ENCODE measurements around the gene EHMT1. TPM values are rescaled to one million over a fixed set of nuclear protein-coding genes. Genes with fewer than 3 reads are reported as not detected.

EHMT1 gene
- polyA plus RNA-seq, 3 donors from 2014 or later = 14.1 to 62.7 (median 14.8) TPM

- no peak overlapping the region for H3K27ac Mint-ChIP-seq
- H3K36me3 Mint-ChIP-seq = peaks cover 9 to 16% (median 10%) of the 10 kb centered on the region in 3 donors
- H3K4me3 Mint-ChIP-seq = no peak overlapping the region
- H3K9me3 Mint-ChIP-seq = peaks cover 14 to 33% (median 26%) of the 10 kb centered on the region in 6 donors
- H3K4me1 Mint-ChIP-seq = no peaks in the 10 kb centered on the region
- DNase-seq = no peak
- H3K27me3 Mint-ChIP-seq (ENCODE audit: low read depth in 3 of 3) = peaks cover 0 to 8% (median 1%) of the 10 kb centered on the region in 3 donors
These were observed 232.9 kb downstream of the EHMT1 start for GRCh38 chr9:137851516-137852267.

GRCh38 chr9:137853392-137853995 is 234.7 kb downstream of the EHMT1 start:
- Mint-ChIP-seq H3K4me1 (no peaks in the 10 kb centered on the region), H3K27ac (no peak overlapping the region), H3K36me3 (peaks cover 9 to 16% (median 10%) of the 10 kb centered on the region in 3 donors), H3K4me3 (no peak overlapping the region), H3K27me3 (ENCODE audit: low read depth in 3 of 3) (peaks cover 0 to 8% (median 1%) of the 10 kb centered on the region in 3 donors), H3K9me3 (peaks cover 14 to 33% (median 26%) of the 10 kb centered on the region in 6 donors)
- no peak for DNase-seq

GRCh38 chr9:137860361-137860760 is 241.6 kb downstream of the EHMT1 start:
- Mint-ChIP-seq H3K27me3 (ENCODE audit: low read depth in 3 of 3) (peaks cover 2 to 8% (median 4%) of the 10 kb centered on the region in 3 donors), H3K4me3 (no peak overlapping the region), H3K36me3 (peaks cover 5 to 10% (median 6%) of the 10 kb centered on the region in 3 donors), H3K9me3 (peaks cover 10 to 38% (median 25%) of the 10 kb centered on the region in 6 donors), H3K27ac (no peak overlapping the region), H3K4me1 (no peaks in the 10 kb centered on the region)
- no peak for DNase-seq

GRCh38 chr9:137865581-137866145 is 246.9 kb downstream of the EHMT1 start:
- Mint-ChIP-seq H3K27ac (no peak overlapping the region), H3K9me3 (peaks cover 2 to 14% (median 9%) of the 10 kb centered on the region in 6 donors), H3K4me3 (no peak overlapping the region), H3K4me1 (no peaks in the 10 kb centered on the region), H3K27me3 (ENCODE audit: low read depth in 3 of 3) (peaks cover 3 to 9% (median 8%) of the 10 kb centered on the region in 3 donors), H3K36me3 (peaks cover 0 to 4% (median 0%) of the 10 kb centered on the region in 3 donors)
- DNase-seq = no peak

- Mint-ChIP-seq H3K4me1 (no peaks in the 10 kb centered on the region), H3K27ac (no peak overlapping the region), H3K9me3 (peaks cover 0 to 7% (median 6%) of the 10 kb centered on the region in 6 donors), H3K27me3 (ENCODE audit: low read depth in 3 of 3) (peaks cover 3 to 9% (median 3%) of the 10 kb centered on the region in 3 donors), H3K36me3 (no peaks in the 10 kb centered on the region), H3K4me3 (no peak overlapping the region)
- no peak for DNase-seq
These were observed 247.7 kb downstream of the EHMT1 start for GRCh38 chr9:137866226-137867141.

DNA sequence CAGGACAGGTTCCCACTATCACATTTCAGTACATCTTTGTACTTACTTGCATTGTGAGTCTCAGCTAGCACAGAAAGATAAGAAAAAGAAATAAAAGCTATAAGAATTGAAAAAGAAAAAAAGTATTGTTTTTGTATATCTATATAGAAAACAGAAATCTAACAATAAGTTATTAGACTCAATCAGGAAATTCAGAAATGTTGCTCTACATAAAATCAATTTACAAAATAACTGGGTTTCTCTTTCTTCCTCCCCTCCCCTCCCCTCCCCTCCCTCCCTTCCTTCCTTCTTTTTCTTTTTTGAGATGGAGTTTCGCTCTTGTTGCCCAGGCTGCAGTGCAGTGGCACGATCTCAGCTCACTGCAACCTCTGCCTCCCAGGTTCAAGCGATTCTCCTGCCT is 251.6 kb downstream of the EHMT1 start:
- Mint-ChIP-seq H3K9me3 (peaks cover 0 to 3% (median 0%) of the 10 kb centered on the region in 6 donors), H3K4me1 (no peaks in the 10 kb centered on the region), H3K36me3 (no peaks in the 10 kb centered on the region), H3K27me3 (ENCODE audit: low read depth in 3 of 3) (peaks cover 6 to 9% (median 7%) of the 10 kb centered on the region in 3 donors), H3K27ac (no peak overlapping the region), H3K4me3 (no peak overlapping the region)
- no peak for DNase-seq

DNA sequence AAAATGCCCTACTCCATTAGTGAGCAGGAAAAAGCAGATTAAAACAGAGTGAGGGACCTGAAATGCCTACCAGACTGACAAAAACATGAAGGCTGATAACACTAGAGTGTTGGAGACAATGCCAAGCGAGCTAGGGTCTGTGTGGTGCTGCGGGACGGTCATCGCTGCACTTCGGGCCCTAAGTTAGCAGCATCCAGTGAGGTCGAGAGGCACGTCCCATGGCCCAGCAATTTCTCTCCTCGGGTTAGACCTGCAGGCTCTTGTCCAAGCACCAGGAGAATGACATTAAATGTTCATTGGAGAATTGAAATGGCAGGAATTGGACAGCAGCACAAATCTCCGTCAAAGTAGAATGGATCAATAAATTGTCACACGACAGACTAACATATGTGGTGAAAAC is 253.5 kb downstream of the EHMT1 start:
- Mint-ChIP-seq H3K4me3 (no peak overlapping the region), H3K36me3 (no peaks in the 10 kb centered on the region), H3K27me3 (ENCODE audit: low read depth in 3 of 3) (peaks cover 6 to 14% (median 9%) of the 10 kb centered on the region in 3 donors), H3K4me1 (peaks cover 0 to 3% of the 10 kb centered on the region in 2 donors), H3K9me3 (peaks cover 0 to 6% (median 0%) of the 10 kb centered on the region in 6 donors), H3K27ac (no peak overlapping the region)
- no peak for DNase-seq

GRCh38 chr9:137873408-137873807 is 254.6 kb downstream of the EHMT1 start:
- Mint-ChIP-seq H3K27ac (no peak overlapping the region), H3K4me1 (peaks cover 0 to 3% of the 10 kb centered on the region in 2 donors), H3K27me3 (ENCODE audit: low read depth in 3 of 3) (peaks cover 4 to 14% (median 6%) of the 10 kb centered on the region in 3 donors), H3K36me3 (no peaks in the 10 kb centered on the region), H3K9me3 (peaks cover 0 to 6% (median 0%) of the 10 kb centered on the region in 6 donors), H3K4me3 (no peak overlapping the region)
- no peak for DNase-seq

- peaks cover 0 to 3% of the 10 kb centered on the region in 2 donors for H3K4me1 Mint-ChIP-seq
- H3K27ac Mint-ChIP-seq = no peak overlapping the region
- peaks cover 2 to 14% (median 6%) of the 10 kb centered on the region in 3 donors for H3K27me3 Mint-ChIP-seq (ENCODE audit: low read depth in 3 of 3)
- no peaks in the 10 kb centered on the region for H3K36me3 Mint-ChIP-seq
- no peak overlapping the region for H3K4me3 Mint-ChIP-seq
- DNase-seq = no peak
- H3K9me3 Mint-ChIP-seq = peaks cover 0 to 6% (median 0%) of the 10 kb centered on the region in 6 donors
These were observed 255.1 kb downstream of the EHMT1 start for GRCh38 chr9:137873858-137874362.

DNA sequence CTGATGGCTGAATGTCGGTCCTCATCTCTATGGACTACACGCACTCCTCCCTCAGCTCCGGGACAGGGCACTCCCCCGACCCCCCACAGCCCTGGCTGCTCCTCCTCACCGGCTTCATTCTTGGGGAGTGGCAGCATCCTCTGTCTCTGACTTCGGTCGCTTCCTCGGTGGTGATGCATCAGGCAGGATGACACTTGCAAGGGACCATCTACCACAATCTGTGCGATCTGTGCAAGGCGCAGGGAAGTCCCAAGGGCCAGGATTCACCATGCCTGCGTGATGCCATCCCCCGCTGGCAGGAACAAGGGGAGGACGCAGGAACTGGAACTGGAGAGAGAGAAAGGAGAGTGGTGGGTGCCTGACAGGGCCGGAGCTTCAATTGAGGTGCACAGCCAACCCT is 256.5 kb downstream of the EHMT1 start:
- H3K9me3 Mint-ChIP-seq = peaks cover 0 to 6% (median 0%) of the 10 kb centered on the region in 6 donors
- no peak for DNase-seq
- H3K36me3 Mint-ChIP-seq = no peaks in the 10 kb centered on the region
- H3K27me3 Mint-ChIP-seq (ENCODE audit: low read depth in 3 of 3) = peaks cover 2 to 19% (median 6%) of the 10 kb centered on the region in 3 donors
- H3K27ac Mint-ChIP-seq = no peak overlapping the region
- H3K4me1 Mint-ChIP-seq = peaks cover 0 to 6% of the 10 kb centered on the region in 2 donors
- H3K4me3 Mint-ChIP-seq = peak overlapping the region in 2 of 5 donors; percentile 20 to 34

- Mint-ChIP-seq H3K4me3 (peak overlapping the region in 1 of 5 donors; percentile 34), H3K4me1 (peaks cover 0 to 6% of the 10 kb centered on the region in 2 donors), H3K27ac (no peak overlapping the region), H3K27me3 (ENCODE audit: low read depth in 3 of 3) (peaks cover 2 to 19% (median 6%) of the 10 kb centered on the region in 3 donors), H3K9me3 (peaks cover 0 to 6% (median 0%) of the 10 kb centered on the region in 6 donors), H3K36me3 (no peaks in the 10 kb centered on the region)
- DNase-seq = no peak
These were observed 257.0 kb downstream of the EHMT1 start for GRCh38 chr9:137875846-137876245.

- DNase-seq = no peak
- H3K9me3 Mint-ChIP-seq = peaks cover 0 to 6% (median 0%) of the 10 kb centered on the region in 6 donors
- peaks cover 2 to 19% (median 6%) of the 10 kb centered on the region in 3 donors for H3K27me3 Mint-ChIP-seq (ENCODE audit: low read depth in 3 of 3)
- H3K4me3 Mint-ChIP-seq = peak overlapping the region; percentile 50 to 68 (median 56)
- H3K27ac Mint-ChIP-seq = no peak overlapping the region
- no peaks in the 10 kb centered on the region for H3K36me3 Mint-ChIP-seq
- H3K4me1 Mint-ChIP-seq = peaks cover 0 to 6% of the 10 kb centered on the region in 2 donors
These were observed 257.5 kb downstream of the EHMT1 start for GRCh38 chr9:137876269-137876668.
